ENCODE data around the gene ARID1B.

ARID1B gene

GRCh38 chr6:157079277-157079676 lies 302.1 kb downstream of the ARID1B start:
- Histone ChIP-seq H3K36me3 (replicated peaks) (no peaks in the 10 kb centered on the region), H3K27me3 (ENCODE audit: low read depth) (no peaks in the 10 kb centered on the region), H3K9me3 (no peaks in the 10 kb centered on the region), H3K4me1 (peaks cover 30% of the 10 kb centered on the region), H3K4me3 (no peak overlapping the region)
- in situ Hi-C loops (cut with MboI; ENCODE audit: low sequenced_read_pairs), result no loop called here
- DNase-seq (ENCODE audit: low spot score in 2 of 2), result no peak

DNA sequence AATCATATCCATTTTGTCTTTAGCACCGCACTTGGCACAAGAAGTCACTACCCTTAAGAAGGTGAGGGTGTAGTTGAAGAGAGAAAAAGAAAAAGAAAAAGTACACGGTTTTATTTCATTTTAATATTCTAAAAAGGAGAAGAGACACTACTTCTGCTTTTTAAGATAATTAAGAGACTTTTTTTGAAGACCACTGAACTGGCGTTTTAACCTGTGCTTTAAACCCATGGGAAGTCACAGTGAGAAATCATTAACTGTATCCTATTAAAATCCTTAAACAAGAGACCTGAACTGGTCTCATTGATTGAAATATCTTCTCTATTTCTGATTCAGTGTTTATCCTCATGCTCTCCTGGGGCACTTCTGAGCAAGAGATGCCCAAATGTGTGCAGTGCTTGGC lies 302.6 kb downstream of the ARID1B start:
- peaks cover 30% of the 10 kb centered on the region for H3K4me1 ChIP-seq
- no peaks in the 10 kb centered on the region for H3K9me3 ChIP-seq
- in situ Hi-C loops (cut with MboI; ENCODE audit: low sequenced_read_pairs), result no loop called here
- H3K27me3 ChIP-seq (ENCODE audit: low read depth), result no peaks in the 10 kb centered on the region
- no peak for DNase-seq (ENCODE audit: low spot score in 2 of 2)
- no peak overlapping the region for H3K4me3 ChIP-seq
- H3K36me3 ChIP-seq (replicated peaks), result no peaks in the 10 kb centered on the region

- in situ Hi-C loops (cut with MboI; ENCODE audit: low sequenced_read_pairs), result no loop called here
- H3K9me3 ChIP-seq, result no peaks in the 10 kb centered on the region
- H3K36me3 ChIP-seq (replicated peaks), result peaks cover 3% of the 10 kb centered on the region; the same call in 1 of the 2 replicates
- H3K4me1 ChIP-seq, result peaks cover 30% of the 10 kb centered on the region
- no peaks in the 10 kb centered on the region for H3K27me3 ChIP-seq (ENCODE audit: low read depth)
- no peak overlapping the region for H3K4me3 ChIP-seq
- peak in 1 of 2 experiments; percentile 76 for DNase-seq (ENCODE audit: low spot score in 2 of 2)
Measured at GRCh38 chr6:157080986-157081391, 303.8 kb downstream of the ARID1B start.

- H3K4me3 ChIP-seq, result no peak overlapping the region
- in situ Hi-C loops (cut with MboI; ENCODE audit: low sequenced_read_pairs), result no loop called here
- H3K27me3 ChIP-seq (ENCODE audit: low read depth), result no peaks in the 10 kb centered on the region
- peaks cover 3% of the 10 kb centered on the region; the same call in 1 of the 2 replicates for H3K36me3 ChIP-seq (replicated peaks)
- H3K9me3 ChIP-seq, result no peaks in the 10 kb centered on the region
- DNase-seq (ENCODE audit: low spot score in 2 of 2), result no peak
- peaks cover 21% of the 10 kb centered on the region for H3K4me1 ChIP-seq
Measured at GRCh38 chr6:157083343-157083742, 306.2 kb downstream of the ARID1B start.

DNA sequence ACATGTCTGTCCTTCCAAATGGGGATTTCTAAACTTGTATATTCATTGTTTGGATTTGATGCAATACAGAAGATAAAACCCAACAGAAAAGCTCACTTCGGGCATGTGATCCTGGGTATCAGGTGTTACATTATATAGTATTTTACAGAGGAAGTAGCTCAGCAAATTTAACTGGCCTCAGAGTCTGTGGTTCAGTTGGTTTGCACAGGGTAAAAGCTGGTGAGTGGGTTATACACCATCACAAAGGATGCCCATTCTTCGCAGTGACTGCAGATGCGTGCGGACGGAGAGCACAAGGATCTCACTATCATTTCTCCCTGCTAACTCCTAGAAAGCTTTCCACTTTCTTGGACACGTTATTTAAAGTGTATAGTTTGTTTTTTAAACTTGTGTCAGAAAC lies 309.5 kb downstream of the ARID1B start:
- DNase-seq (ENCODE audit: low spot score in 2 of 2), result no peak
- Histone ChIP-seq H3K9me3 (no peaks in the 10 kb centered on the region), H3K4me1 (peaks cover 13% of the 10 kb centered on the region), H3K27me3 (ENCODE audit: low read depth) (no peaks in the 10 kb centered on the region), H3K4me3 (no peak overlapping the region), H3K36me3 (replicated peaks) (peaks cover 3% of the 10 kb centered on the region; the same call in 1 of the 2 replicates)
- in situ Hi-C loops (cut with MboI; ENCODE audit: low sequenced_read_pairs), result no loop called here

- Histone ChIP-seq H3K4me3 (no peak overlapping the region), H3K9me3 (no peaks in the 10 kb centered on the region), H3K36me3 (replicated peaks) (peaks cover 3% of the 10 kb centered on the region; the same call in 1 of the 2 replicates), H3K27me3 (ENCODE audit: low read depth) (no peaks in the 10 kb centered on the region), H3K4me1 (peaks cover 15% of the 10 kb centered on the region)
- in situ Hi-C loops (cut with MboI; ENCODE audit: low sequenced_read_pairs), result no loop called here
- DNase-seq (ENCODE audit: low spot score in 2 of 2), result no peak
Measured at GRCh38 chr6:157087974-157088373, 310.8 kb downstream of the ARID1B start.

DNA sequence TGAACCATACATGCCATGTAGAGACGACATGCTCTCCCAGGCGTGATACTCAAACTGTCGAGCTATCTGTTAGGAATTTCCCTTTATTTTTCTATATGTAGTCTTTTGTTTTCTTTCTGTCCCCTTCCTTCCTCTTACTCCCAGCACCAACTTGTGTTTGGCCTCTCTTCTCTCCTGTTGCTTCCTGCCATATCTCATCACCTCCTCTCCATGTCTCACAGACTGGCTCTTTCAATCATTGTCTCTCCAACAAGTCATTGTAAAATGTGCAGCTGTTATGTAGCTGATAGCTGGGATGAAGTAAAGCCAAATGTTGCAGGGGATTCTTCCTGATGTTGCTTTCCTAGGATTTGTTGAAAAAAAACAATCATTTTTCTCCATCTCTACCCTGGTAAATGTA lies 311.7 kb downstream of the ARID1B start:
- no peaks in the 10 kb centered on the region for H3K9me3 ChIP-seq
- peaks cover 18% of the 10 kb centered on the region for H3K4me1 ChIP-seq
- no peaks in the 10 kb centered on the region for H3K27me3 ChIP-seq (ENCODE audit: low read depth)
- H3K36me3 ChIP-seq (replicated peaks), result peaks cover 3% of the 10 kb centered on the region; the same call in 1 of the 2 replicates
- H3K4me3 ChIP-seq, result no peak overlapping the region
- DNase-seq (ENCODE audit: low spot score in 2 of 2), result no peak
- in situ Hi-C loops (cut with MboI; ENCODE audit: low sequenced_read_pairs), result no loop called here

DNA sequence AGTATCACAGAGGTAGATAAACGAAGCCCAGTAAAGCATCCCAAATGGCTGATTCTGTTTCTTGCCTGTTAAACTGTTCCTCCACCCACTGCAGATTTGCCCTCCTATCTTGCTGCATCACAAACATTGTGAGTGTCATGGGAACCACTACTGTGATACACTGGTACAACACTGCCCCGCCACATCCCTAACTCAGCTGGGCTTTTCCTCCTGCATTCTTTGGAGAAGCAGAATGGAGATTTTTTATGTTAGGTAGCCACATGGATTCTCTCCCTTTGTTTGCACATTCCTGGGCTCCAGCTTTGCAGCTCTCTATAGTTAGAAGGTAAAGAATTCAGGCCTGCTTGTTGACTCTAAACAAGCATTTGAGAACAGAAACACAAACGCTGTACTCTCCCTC lies 312.1 kb downstream of the ARID1B start:
- in situ Hi-C loops (cut with MboI; ENCODE audit: low sequenced_read_pairs), result no loop called here
- Histone ChIP-seq H3K4me3 (no peak overlapping the region), H3K36me3 (replicated peaks) (peaks cover 3% of the 10 kb centered on the region; the same call in 1 of the 2 replicates), H3K4me1 (peaks cover 18% of the 10 kb centered on the region), H3K9me3 (no peaks in the 10 kb centered on the region), H3K27me3 (ENCODE audit: low read depth) (no peaks in the 10 kb centered on the region)
- peak; percentile 78 to 82 for DNase-seq (ENCODE audit: low spot score in 2 of 2)

DNA sequence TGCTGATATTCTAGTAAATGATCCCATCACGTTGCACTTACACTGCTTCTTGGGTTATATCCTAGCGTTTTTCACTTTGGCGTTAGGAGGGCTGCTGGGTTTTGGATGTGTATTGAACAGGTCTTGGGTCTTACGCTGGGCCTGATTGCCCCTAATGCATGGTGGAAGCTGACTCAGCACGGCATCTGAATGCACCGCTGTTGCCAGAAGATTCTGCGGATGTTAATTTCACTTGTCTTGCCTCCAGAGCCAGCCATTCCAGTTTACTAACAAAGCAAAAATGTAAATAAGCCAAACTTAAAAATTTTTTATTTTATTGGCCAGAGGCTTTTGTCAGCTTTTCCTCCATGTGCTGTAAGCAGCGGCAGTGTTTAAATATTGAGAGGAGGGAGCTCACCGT lies 312.7 kb downstream of the ARID1B start:
- DNase-seq (ENCODE audit: low spot score in 2 of 2), result no peak
- no peaks in the 10 kb centered on the region for H3K27me3 ChIP-seq (ENCODE audit: low read depth)
- peaks cover 18% of the 10 kb centered on the region for H3K4me1 ChIP-seq
- in situ Hi-C loops (cut with MboI; ENCODE audit: low sequenced_read_pairs), result no loop called here
- H3K4me3 ChIP-seq, result no peak overlapping the region
- H3K36me3 ChIP-seq (replicated peaks), result peaks cover 3% of the 10 kb centered on the region; the same call in 1 of the 2 replicates
- no peaks in the 10 kb centered on the region for H3K9me3 ChIP-seq

- Histone ChIP-seq H3K27me3 (ENCODE audit: low read depth) (no peaks in the 10 kb centered on the region), H3K4me3 (no peak overlapping the region), H3K36me3 (replicated peaks) (no peaks in the 10 kb centered on the region; the same call in 1 of the 2 replicates), H3K9me3 (no peaks in the 10 kb centered on the region), H3K4me1 (peaks cover 18% of the 10 kb centered on the region)
- in situ Hi-C loops (cut with MboI; ENCODE audit: low sequenced_read_pairs), result no loop called here
- no peak for DNase-seq (ENCODE audit: low spot score in 2 of 2)
Measured at GRCh38 chr6:157090736-157091135, 313.6 kb downstream of the ARID1B start.

DNA sequence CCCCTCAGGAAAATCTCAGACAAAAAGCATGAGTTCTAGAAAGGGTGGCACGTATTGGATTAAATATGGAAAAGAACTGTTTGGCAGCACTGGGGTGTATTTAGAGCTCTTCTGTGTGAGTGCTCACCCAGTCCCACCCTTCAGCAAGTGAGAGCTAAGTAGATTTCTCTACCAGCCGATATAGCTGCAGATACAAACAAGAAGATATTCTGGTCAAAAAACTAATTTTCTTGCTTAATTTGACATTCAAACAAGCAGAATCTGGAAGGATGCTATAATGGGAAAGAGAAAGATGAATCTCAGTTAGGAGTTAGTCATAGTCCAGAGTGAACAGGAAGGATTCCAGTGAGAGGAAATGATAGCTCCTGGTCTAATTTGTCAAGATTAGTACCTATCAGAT lies 314.1 kb downstream of the ARID1B start:
- no peak overlapping the region for H3K4me3 ChIP-seq
- no peak for DNase-seq (ENCODE audit: low spot score in 2 of 2)
- H3K9me3 ChIP-seq, result no peaks in the 10 kb centered on the region
- in situ Hi-C loops (cut with MboI; ENCODE audit: low sequenced_read_pairs), result no loop called here
- no peaks in the 10 kb centered on the region; the same call in 1 of the 2 replicates for H3K36me3 ChIP-seq (replicated peaks)
- peaks cover 18% of the 10 kb centered on the region for H3K4me1 ChIP-seq
- no peaks in the 10 kb centered on the region for H3K27me3 ChIP-seq (ENCODE audit: low read depth)

DNA sequence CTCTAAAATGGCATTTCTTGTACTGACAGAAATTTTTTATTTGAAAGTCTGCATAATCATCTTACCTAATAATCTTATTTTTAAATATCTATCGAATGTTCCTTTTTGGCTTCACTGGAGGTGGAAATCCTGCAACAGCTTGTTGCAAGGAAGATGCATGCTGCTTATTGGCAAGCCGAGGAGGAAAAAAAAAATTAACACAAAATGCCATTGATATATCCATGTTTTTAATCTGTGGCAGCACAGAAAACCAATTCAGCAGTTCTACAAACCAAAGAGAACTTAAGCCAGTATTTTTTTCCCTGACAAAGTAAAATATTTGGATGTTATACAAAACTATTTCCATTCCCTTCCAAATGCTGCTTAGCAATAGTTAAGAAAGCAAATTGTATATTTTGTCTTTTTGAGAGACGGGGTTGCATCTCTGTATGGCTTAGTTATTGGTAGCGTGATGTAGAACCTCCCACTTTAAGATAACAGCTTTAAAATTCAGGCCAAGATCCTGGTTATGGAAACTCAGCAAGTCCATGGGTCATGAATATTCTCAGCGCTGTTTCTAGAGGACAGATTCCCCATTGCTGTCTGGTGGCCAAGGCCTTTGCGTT lies 314.8 kb downstream of the ARID1B start:
- Histone ChIP-seq H3K9me3 (no peaks in the 10 kb centered on the region), H3K4me1 (peaks cover 18% of the 10 kb centered on the region), H3K27me3 (ENCODE audit: low read depth) (no peaks in the 10 kb centered on the region), H3K36me3 (replicated peaks) (no peaks in the 10 kb centered on the region), H3K4me3 (no peak overlapping the region)
- DNase-seq (ENCODE audit: low spot score in 2 of 2), result no peak
- in situ Hi-C loops (cut with MboI; ENCODE audit: low sequenced_read_pairs), result no loop called here

DNA sequence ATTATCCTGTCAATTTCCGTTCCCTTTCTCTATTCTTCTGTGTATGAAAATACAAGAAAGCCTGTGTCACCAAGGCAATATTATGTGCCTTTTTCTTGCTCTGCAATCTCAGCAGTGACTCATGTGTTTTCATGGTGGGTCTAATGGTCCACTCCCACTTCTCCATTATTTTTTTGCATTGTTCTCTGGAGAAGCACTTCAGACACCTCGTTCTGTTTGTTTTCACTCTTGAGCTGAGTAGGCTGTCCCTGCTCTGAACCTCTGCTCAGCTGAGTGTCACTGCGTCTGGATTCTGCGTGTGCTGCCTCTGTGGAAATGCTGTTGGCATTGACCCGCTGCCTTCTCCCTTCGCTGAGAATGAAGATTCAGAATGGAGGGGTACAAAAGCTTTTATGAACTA lies 315.6 kb downstream of the ARID1B start:
- no peaks in the 10 kb centered on the region for H3K36me3 ChIP-seq (replicated peaks)
- in situ Hi-C loops (cut with MboI; ENCODE audit: low sequenced_read_pairs), result no loop called here
- H3K9me3 ChIP-seq, result no peaks in the 10 kb centered on the region
- DNase-seq (ENCODE audit: low spot score in 2 of 2), result no peak
- no peak overlapping the region for H3K4me3 ChIP-seq
- no peaks in the 10 kb centered on the region for H3K27me3 ChIP-seq (ENCODE audit: low read depth)
- H3K4me1 ChIP-seq, result peaks cover 25% of the 10 kb centered on the region

- no peak overlapping the region for H3K4me3 ChIP-seq
- DNase-seq (ENCODE audit: low spot score in 2 of 2), result no peak
- H3K4me1 ChIP-seq, result peaks cover 28% of the 10 kb centered on the region
- H3K36me3 ChIP-seq (replicated peaks), result no peaks in the 10 kb centered on the region
- no peaks in the 10 kb centered on the region for H3K27me3 ChIP-seq (ENCODE audit: low read depth)
- no peaks in the 10 kb centered on the region for H3K9me3 ChIP-seq
- in situ Hi-C loops (cut with MboI; ENCODE audit: low sequenced_read_pairs), result no loop called here
Measured at GRCh38 chr6:157093536-157093935, 316.4 kb downstream of the ARID1B start.

- no peak for DNase-seq (ENCODE audit: low spot score in 2 of 2)
- Histone ChIP-seq H3K36me3 (replicated peaks) (no peaks in the 10 kb centered on the region), H3K27me3 (ENCODE audit: low read depth) (no peaks in the 10 kb centered on the region), H3K4me3 (no peak overlapping the region), H3K9me3 (no peaks in the 10 kb centered on the region), H3K4me1 (peaks cover 23% of the 10 kb centered on the region)
- in situ Hi-C loops (cut with MboI; ENCODE audit: low sequenced_read_pairs), result no loop called here
Measured at GRCh38 chr6:157094038-157094437, 316.9 kb downstream of the ARID1B start.

Data from HAP-1 (cell line).